T-helper 17 cell (primary cell): ENCODE measurements around the gene GPR173. TPM values are rescaled to one million over a fixed set of nuclear protein-coding genes. Genes with fewer than 3 reads are reported as not detected.

Experiments used
- ATAC-seq: fragments of 150-1000 bp; cut with Tn5 transposase; 2 replicates; pipeline ENCODE4 v1.10.0; 2021; ENCODE audit warnings: mild to moderate bottlenecking, moderate library complexity
- DNase-seq, 3 donors: peaks; one replicate each; pipeline versions ENCODE4 v3.0.0 to v3.0.0-alpha.2; 2020 to 2021
- H3K9me3 ChIP-seq: one replicate; pipeline ENCODE4 v1.7.0; 2013; ENCODE audit warnings: low read length, mild to moderate bottlenecking; ENCODE audit not compliant: control insufficient read depth, poor library complexity, severe bottlenecking
- H3K27ac Mint-ChIP-seq: one replicate; pipeline ENCODE4 v1.8.0; 2022; ENCODE audit warnings: mild to moderate bottlenecking, moderate library complexity, mixed read lengths
- H3K27me3 Mint-ChIP-seq: one replicate; pipeline ENCODE4 v1.8.0; 2022; ENCODE audit warnings: mixed read lengths
- H3K36me3 Mint-ChIP-seq: one replicate; pipeline ENCODE4 v1.8.0; 2022; ENCODE audit warnings: low read depth, mixed read lengths
- H3K4me1 Mint-ChIP-seq: one replicate; pipeline ENCODE4 v1.8.0; 2022; ENCODE audit warnings: mild to moderate bottlenecking, mixed read lengths
- H3K4me3 Mint-ChIP-seq: one replicate; pipeline ENCODE4 v1.8.0; 2022; ENCODE audit warnings: mild to moderate bottlenecking, moderate library complexity, mixed read lengths
- total RNA-seq, 4 donors: library from RNA in 2 of 4; stranded (reverse) in 2 of 4; gene quantifications; one replicate each; pipeline ENCODE4 v1.2.3 and lab custom pipeline; 2022 to 2026

Gene GPR173
- total RNA-seq, 2 donors from 2014 or later, result not detected

- no peaks in the 10 kb centered on the region for H3K9me3 ChIP-seq
- Mint-ChIP-seq H3K4me1 (peaks cover 13% of the 10 kb centered on the region), H3K4me3 (no peak overlapping the region), H3K27me3 (no peaks in the 10 kb centered on the region), H3K36me3 (peaks cover 2% of the 10 kb centered on the region), H3K27ac (no peak overlapping the region)
- ATAC-seq (no peak), DNase-seq (no peak)
These were observed 73.4 kb downstream of the GPR173 start for GRCh38 chrX:53122013-53122412.

GRCh38 chrX:53125506-53125905 lies 76.9 kb downstream of the GPR173 start:
- Mint-ChIP-seq H3K36me3 (peaks cover 2% of the 10 kb centered on the region), H3K4me1 (peaks cover 13% of the 10 kb centered on the region)
- no peak for ATAC-seq

GRCh38 chrX:53126377-53126776 lies 77.8 kb downstream of the GPR173 start:
- Mint-ChIP-seq H3K4me3 (no peak overlapping the region), H3K27me3 (no peaks in the 10 kb centered on the region), H3K36me3 (peaks cover 2% of the 10 kb centered on the region), H3K4me1 (peaks cover 13% of the 10 kb centered on the region), H3K27ac (no peak overlapping the region)
- DNase-seq (no peak), ATAC-seq (no peak)
- H3K9me3 ChIP-seq, result no peaks in the 10 kb centered on the region

More at GRCh38 chrX:53125506-53125905, 76.9 kb downstream of the GPR173 start:
- Mint-ChIP-seq H3K4me3 (no peak overlapping the region), H3K27ac (peak overlapping the region; percentile 16), H3K27me3 (no peaks in the 10 kb centered on the region)
- no peak for DNase-seq
- H3K9me3 ChIP-seq, result no peaks in the 10 kb centered on the region

GRCh38 chrX:53128097-53128749 lies 79.6 kb downstream of the GPR173 start:
- peaks cover 2% of the 10 kb centered on the region for H3K36me3 Mint-ChIP-seq
- no peak overlapping the region for H3K4me3 Mint-ChIP-seq

More at GRCh38 chrX:53128097-53128749, 79.6 kb downstream of the GPR173 start:
- ATAC-seq, result no peak
- no peak for DNase-seq
- Mint-ChIP-seq H3K27ac (no peak overlapping the region), H3K4me1 (peaks cover 13% of the 10 kb centered on the region), H3K27me3 (no peaks in the 10 kb centered on the region)
- no peaks in the 10 kb centered on the region for H3K9me3 ChIP-seq

Other genes starting within 250 kb of the GPR173 start
- gene XAGE5, start 237.5 kb upstream of the GPR173 start, total RNA-seq, result not detected
- gene XAGE3, start 180.7 kb upstream of the GPR173 start, total RNA-seq, result not detected
- gene FAM156B, start 151.5 kb upstream of the GPR173 start, total RNA-seq, result 10 to 100 TPM in 1 of 2 donors, 1 to 10 TPM in 1; 6.0 to 10.5 TPM
- 10 to 100 TPM; 10.0 to 13.7 TPM for gene FAM156A, start 90.3 kb upstream of the GPR173 start, total RNA-seq
- 100 to 1,000 TPM; 201 to 218 TPM for gene TSPYL2, start 33.6 kb downstream of the GPR173 start, total RNA-seq
- 10 to 100 TPM in 1 of 2 donors, 1 to 10 TPM in 1; 9.8 to 10.1 TPM for gene KANTR, start 45.4 kb downstream of the GPR173 start, total RNA-seq
- 100 to 1,000 TPM; 208 to 211 TPM for gene KDM5C, start 176.4 kb downstream of the GPR173 start, total RNA-seq
- gene IQSEC2, start 232.8 kb downstream of the GPR173 start, total RNA-seq, result 1 to 10 TPM; 1.9 TPM